A549 (cell line): ENCODE results near the gene CRACDL. TPM values are rescaled to one million over a fixed set of nuclear protein-coding genes. Genes with fewer than 3 reads are reported as not detected.

Experiments
- ATAC-seq, 2 experiments: fragments of 200-7000 bp in 1 of 2; fragments of >200 bp in 1 of 2; cut with Nextera tagmentation in 1 of 2; cut with Tn5 transposase in 1 of 2; 3 replicates each; pipeline versions ENCODE4 v1.8.0 to v1.9.1; 2018 to 2020; ENCODE audit warnings: mild to moderate bottlenecking in 1 of 2, moderate library complexity in 1 of 2
- CTCF ChIA-PET: fragments of 300-600 bp; sonication (Branson Sonifier 250); formaldehyde crosslinking; extraction: SDS; loops from one replicate; lab custom pipeline; 2021; ENCODE audit warnings: antibody characterized with exemption, inconsistent platforms; lab: Yijun Ruan, JAX
- POLR2A ChIA-PET: fragments of 350-600 bp; formaldehyde crosslinking; extraction: SDS; loops from one replicate; lab custom pipeline; 2021; ENCODE audit warnings: antibody characterized with exemption, inconsistent platforms; lab: Yijun Ruan, JAX
- DNase-seq, 2 experiments: peaks; one replicate each; pipeline versions ENCODE4 v3.0.0 to v3.0.0-alpha.2; 2011 to 2016; ENCODE audit warnings: low read depth in 1 of 2, low spot score in 1 of 2
- FAIRE-seq: peaks from 2 replicates; lab custom pipeline; 2011; peaks lifted over from hg19 to GRCh38; lab: Jason Lieb, UNC
- H3K27ac ChIP-seq, 2 experiments: fragments of >200 bp; sonication (Bioruptor Twin); formaldehyde crosslinking; 3 replicates each; pipeline ENCODE4 v1.5.1; 2016 to 2017
- H3K4me1 ChIP-seq: fragments of >200 bp; sonication (Bioruptor Twin); formaldehyde crosslinking; 3 replicates; pipeline ENCODE4 v1.6.1; 2016
- H3K4me2 ChIP-seq: fragments of >200 bp; sonication (Bioruptor Twin); formaldehyde crosslinking; 3 replicates; pipeline ENCODE4 v1.6.1; 2016
- H3K4me3 ChIP-seq: fragments of >200 bp; sonication (Bioruptor Twin); formaldehyde crosslinking; 3 replicates; pipeline ENCODE4 v1.5.1; 2016
- H3K9me3 ChIP-seq: fragments of >200 bp; sonication (Bioruptor Twin); formaldehyde crosslinking; 3 replicates; pipeline ENCODE4 v1.6.1; 2016
- CBX2 ChIP-seq: fragments of 200-600 bp; sonication (generic); IDR thresholded peaks from 2 replicates; pipeline ENCODE4 v1.6.1; 2016; ENCODE audit warnings: low read depth, mild to moderate bottlenecking, borderline replicate concordance
- HDAC2 ChIP-seq: fragments of 200-600 bp; sonication (generic); IDR thresholded peaks from 2 replicates; pipeline ENCODE4 v1.6.1; 2016
- HOXA7 ChIP-seq: fragments of 250-450 bp; sonication (Bioruptor Pico); IDR thresholded peaks from 2 replicates; pipeline ENCODE4 v1.5.0; 2020; ENCODE audit warnings: mild to moderate bottlenecking, moderate library complexity
- KDM1A ChIP-seq: fragments of 200-600 bp; sonication (generic); IDR thresholded peaks from 2 replicates; pipeline ENCODE4 v1.6.1; 2016; ENCODE audit warnings: low read depth, mild to moderate bottlenecking
- MAFK ChIP-seq: fragments of 450-650 bp; IDR thresholded peaks from 2 replicates; pipeline ENCODE4 v1.6.1; 2014; ENCODE audit not compliant: partially characterized antibody
- MAZ ChIP-seq: fragments of 150-350 bp; IDR thresholded peaks from 2 replicates; pipeline ENCODE4 v1.6.1; 2014; ENCODE audit warnings: antibody characterized with exemption, low read depth, low read length, borderline replicate concordance
- NR3C1 ChIP-seq: fragments of >200 bp; sonication (Bioruptor Twin); formaldehyde crosslinking; IDR thresholded peaks from 3 replicates; pipeline ENCODE4 v1.6.1; 2017
- POLR2A ChIP-seq: IDR thresholded peaks from 2 replicates; pipeline ENCODE4 v1.6.1; 2012; ENCODE audit warnings: mild to moderate bottlenecking, low read length
- POLR2AphosphoS2 ChIP-seq: conservative IDR thresholded peaks from 2 replicates; pipeline ENCODE4 v1.6.1; 2012; ENCODE audit warnings: low read length, improper control_type of control experiment, inconsistent platforms
- RAD21 ChIP-seq, 2 experiments: fragments of >200 bp in 1 of 2; sonication (Bioruptor Twin) in 1 of 2; formaldehyde crosslinking in 1 of 2; IDR thresholded peaks in 1 of 2; conservative IDR thresholded peaks in 1 of 2; 2 replicates in 1 of 2; 3 replicates in 1 of 2; pipeline ENCODE4 v1.6.1; 2012 to 2018; ENCODE audit warnings: inconsistent platforms in 1 of 2
- RFX5 ChIP-seq: fragments of 450-650 bp; IDR thresholded peaks from 2 replicates; pipeline ENCODE4 v1.7.1; 2014; ENCODE audit warnings: antibody characterized with exemption, mild to moderate bottlenecking, moderate library complexity
- SMC3 ChIP-seq: fragments of >200 bp; sonication (Bioruptor Twin); formaldehyde crosslinking; IDR thresholded peaks from 3 replicates; pipeline ENCODE4 v1.6.1; 2018; ENCODE audit warnings: inconsistent platforms
- ZFP36 ChIP-seq: fragments of 450-650 bp; IDR thresholded peaks from 2 replicates; pipeline ENCODE4 v1.6.1; 2014; ENCODE audit warnings: borderline replicate concordance; ENCODE audit not compliant: partially characterized antibody
- WGBS: methylation state at CpG from one replicate; pipeline ENCODE4 v1.1.6; 2017; ENCODE audit errors: missing lambda C conversion rate; 5-methylcytosine and 5-hydroxymethylcytosine counted together
- polyA plus RNA-seq, 4 experiments: library from polyadenylated mRNA; depleted of rRNA in 3 of 4; stranded (reverse); fragments of >200 nt; fragmentation: RNase III in 1 of 4; extraction: RNeasy Plus Mini Kit Qiagen cat#74134 plus additional on column Dnase treatment in 1 of 4; gene quantifications; 2 replicates in 3 of 4; 3 replicates in 1 of 4; pipeline ENCODE4 v1.2.3, GENCODE V29; 2011 to 2017
- TF ChIP-seq, protein P1 (sequence below): fragments of 250-450 bp; sonication (Bioruptor Pico); IDR thresholded peaks from 2 replicates; pipeline ENCODE4 v1.5.0; 2020; ENCODE audit warnings: low read depth, mild to moderate bottlenecking, moderate library complexity
- TF ChIP-seq, protein P2 (sequence below): fragments of 150-350 bp; IDR thresholded peaks from 2 replicates; pipeline ENCODE4 v1.6.1; 2014; ENCODE audit warnings: low read depth, mild to moderate bottlenecking, low read length
- TF ChIP-seq, protein P3 (sequence below): fragments of >200 bp; sonication (Bioruptor Twin); formaldehyde crosslinking; IDR thresholded peaks from 3 replicates; pipeline ENCODE4 v1.5.1; 2016

CRACDL gene
- polyA plus RNA-seq, 2 of the 4 experiments (the other 2 are of a cell fraction): 0.21 to 0.36 TPM

- TF ChIP-seq MAFK: no peak
- no peak for TF ChIP-seq POLR2AphosphoS2
- no peak for TF ChIP-seq SMC3
- ChIA-PET CTCF (interaction anchor here (1.4 kb wide), 1 partner anchor 11 kb away, joined by 4 read pairs; no protein-coding TSS in a partner anchor), POLR2A (no interaction called here)
- Histone ChIP-seq H3K27ac (peak overlapping the region; percentile 25 to 43; a peak in 2 of 6 replicates), H3K4me1 (peaks cover 38% of the 10 kb centered on the region), H3K4me3 (no peak overlapping the region), H3K4me2 (no peak overlapping the region), H3K9me3 (no peaks in the 10 kb centered on the region)
- FAIRE-seq (no peak), DNase-seq (no peak), ATAC-seq (no peak)
- 78% methylated on average over 11 of the region's 11 CpGs for WGBS
These were observed 27.8 kb downstream of the CRACDL start for GRCh38 chr2:98907966-98908905.

DNA sequence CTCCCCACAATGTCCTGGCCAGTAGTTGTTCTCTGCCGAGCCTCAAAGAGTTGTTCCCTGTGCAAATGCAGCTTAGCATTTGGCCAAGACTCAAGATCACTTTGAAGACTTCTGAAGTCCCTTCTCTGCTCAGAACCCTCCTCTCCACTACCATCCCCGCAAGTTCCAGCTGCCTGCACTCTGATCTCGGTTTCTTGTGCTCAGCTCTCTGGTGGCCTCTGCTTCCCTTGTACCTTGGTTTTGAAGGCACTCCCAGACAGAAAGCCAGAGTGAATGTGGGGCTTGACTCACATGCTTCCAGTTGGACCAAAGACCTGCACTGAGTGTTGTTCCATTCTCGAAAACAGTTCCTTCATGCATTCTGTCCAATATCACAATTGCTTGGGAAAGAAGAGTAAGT lies 28.6 kb downstream of the CRACDL start:
- no peak for FAIRE-seq
- Histone ChIP-seq H3K27ac (no peak overlapping the region; a peak in 1 of 6 replicates), H3K4me2 (no peak overlapping the region), H3K9me3 (no peaks in the 10 kb centered on the region), H3K4me1 (peaks cover 30% of the 10 kb centered on the region), H3K4me3 (no peak overlapping the region)
- DNase-seq: no peak
- WGBS: 78% methylated on average over 4 of the region's 4 CpGs
- ATAC-seq: no peak
- no peak for TF ChIP-seq RAD21 (conservative IDR thresholded peaks at IDR 0.05 in 1 of 2, IDR thresholded peaks at IDR 0.05 in 1 of 2)
- TF ChIP-seq, protein P1, sequence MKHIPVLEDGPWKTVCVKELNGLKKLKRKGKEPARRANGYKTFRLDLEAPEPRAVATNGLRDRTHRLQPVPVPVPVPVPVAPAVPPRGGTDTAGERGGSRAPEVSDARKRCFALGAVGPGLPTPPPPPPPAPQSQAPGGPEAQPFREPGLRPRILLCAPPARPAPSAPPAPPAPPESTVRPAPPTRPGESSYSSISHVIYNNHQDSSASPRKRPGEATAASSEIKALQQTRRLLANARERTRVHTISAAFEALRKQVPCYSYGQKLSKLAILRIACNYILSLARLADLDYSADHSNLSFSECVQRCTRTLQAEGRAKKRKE (CRISPR knock-in tag): no peak
- TF ChIP-seq HOXA7 (CRISPR knock-in tag): no peak
- no peak for TF ChIP-seq POLR2A
- TF ChIP-seq HDAC2: no peak
- TF ChIP-seq, protein P2, sequence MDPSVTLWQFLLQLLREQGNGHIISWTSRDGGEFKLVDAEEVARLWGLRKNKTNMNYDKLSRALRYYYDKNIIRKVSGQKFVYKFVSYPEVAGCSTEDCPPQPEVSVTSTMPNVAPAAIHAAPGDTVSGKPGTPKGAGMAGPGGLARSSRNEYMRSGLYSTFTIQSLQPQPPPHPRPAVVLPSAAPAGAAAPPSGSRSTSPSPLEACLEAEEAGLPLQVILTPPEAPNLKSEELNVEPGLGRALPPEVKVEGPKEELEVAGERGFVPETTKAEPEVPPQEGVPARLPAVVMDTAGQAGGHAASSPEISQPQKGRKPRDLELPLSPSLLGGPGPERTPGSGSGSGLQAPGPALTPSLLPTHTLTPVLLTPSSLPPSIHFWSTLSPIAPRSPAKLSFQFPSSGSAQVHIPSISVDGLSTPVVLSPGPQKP: no peak
- TF ChIP-seq CBX2: no peak
- no peak for TF ChIP-seq RFX5
- TF ChIP-seq, protein P3, sequence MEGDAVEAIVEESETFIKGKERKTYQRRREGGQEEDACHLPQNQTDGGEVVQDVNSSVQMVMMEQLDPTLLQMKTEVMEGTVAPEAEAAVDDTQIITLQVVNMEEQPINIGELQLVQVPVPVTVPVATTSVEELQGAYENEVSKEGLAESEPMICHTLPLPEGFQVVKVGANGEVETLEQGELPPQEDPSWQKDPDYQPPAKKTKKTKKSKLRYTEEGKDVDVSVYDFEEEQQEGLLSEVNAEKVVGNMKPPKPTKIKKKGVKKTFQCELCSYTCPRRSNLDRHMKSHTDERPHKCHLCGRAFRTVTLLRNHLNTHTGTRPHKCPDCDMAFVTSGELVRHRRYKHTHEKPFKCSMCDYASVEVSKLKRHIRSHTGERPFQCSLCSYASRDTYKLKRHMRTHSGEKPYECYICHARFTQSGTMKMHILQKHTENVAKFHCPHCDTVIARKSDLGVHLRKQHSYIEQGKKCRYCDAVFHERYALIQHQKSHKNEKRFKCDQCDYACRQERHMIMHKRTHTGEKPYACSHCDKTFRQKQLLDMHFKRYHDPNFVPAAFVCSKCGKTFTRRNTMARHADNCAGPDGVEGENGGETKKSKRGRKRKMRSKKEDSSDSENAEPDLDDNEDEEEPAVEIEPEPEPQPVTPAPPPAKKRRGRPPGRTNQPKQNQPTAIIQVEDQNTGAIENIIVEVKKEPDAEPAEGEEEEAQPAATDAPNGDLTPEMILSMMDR: no peak
- no peak for TF ChIP-seq POLR2AphosphoS2
- CTCF ChIA-PET: no interaction called here
- POLR2A ChIA-PET: no interaction called here

DNA sequence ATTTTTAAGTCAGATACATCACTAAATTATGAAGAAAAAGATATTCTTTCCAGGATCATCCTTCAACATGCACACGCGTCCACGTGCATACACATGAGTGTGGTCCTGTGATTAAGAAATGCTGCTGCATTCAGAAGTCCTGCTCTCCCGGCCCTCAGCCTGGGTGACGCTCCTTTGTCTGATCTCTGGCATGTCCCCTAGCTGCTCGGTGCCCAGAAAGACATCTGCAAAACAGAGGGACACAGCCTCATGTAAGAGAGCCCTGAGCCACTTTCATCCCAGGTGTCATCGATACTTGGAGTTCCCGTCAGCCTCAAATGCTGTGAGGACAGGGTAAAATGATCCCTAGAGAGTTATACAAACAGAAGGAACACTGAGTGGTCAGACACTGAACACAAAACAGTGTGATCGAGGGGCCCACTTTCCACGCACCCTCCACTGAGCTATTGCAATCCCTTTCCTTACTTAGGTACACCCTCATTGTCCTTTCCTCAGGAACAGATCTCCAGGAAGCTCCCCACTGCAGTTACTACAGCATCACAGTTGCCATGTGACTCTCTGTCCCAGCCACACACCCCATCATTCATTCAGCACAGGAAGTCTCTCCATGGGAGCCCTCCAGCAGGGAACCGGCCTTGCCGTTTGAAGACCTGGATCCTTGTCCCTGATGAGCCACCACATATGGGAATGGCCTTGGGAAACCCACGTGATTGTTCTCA lies 32.1 kb downstream of the CRACDL start:
- H3K27ac ChIP-seq: no peak overlapping the region
- no peak overlapping the region for H3K4me2 ChIP-seq
- ATAC-seq (no peak), DNase-seq (no peak), FAIRE-seq (no peak)
- TF ChIP-seq SMC3 (no peak), HDAC2 (no peak), KDM1A (no peak), MAZ (no peak), RAD21 (conservative IDR thresholded peaks at IDR 0.05 in 1 of 2, IDR thresholded peaks at IDR 0.05 in 1 of 2) (no peak), NR3C1 (no peak), ZFP36 (no peak)
- H3K4me1 ChIP-seq: peaks cover 5% of the 10 kb centered on the region; the same call in 2 of the 3 replicates
- H3K4me3 ChIP-seq: no peak overlapping the region
- CTCF ChIA-PET: interaction anchor here (1.3 kb wide), 1 partner anchor 255 kb away, joined by 3 read pairs; no protein-coding TSS in a partner anchor
- H3K9me3 ChIP-seq: no peaks in the 10 kb centered on the region
- 73% methylated on average over 13 of the region's 13 CpGs for WGBS
- POLR2A ChIA-PET: no interaction called here
